ENCODE results near the gene BID. TPM values are rescaled to one million over a fixed set of nuclear protein-coding genes. Genes with fewer than 3 reads are reported as not detected.

BID gene
- total RNA-seq, 1 experiment from 2014 or later, result 58.2 TPM

DNA sequence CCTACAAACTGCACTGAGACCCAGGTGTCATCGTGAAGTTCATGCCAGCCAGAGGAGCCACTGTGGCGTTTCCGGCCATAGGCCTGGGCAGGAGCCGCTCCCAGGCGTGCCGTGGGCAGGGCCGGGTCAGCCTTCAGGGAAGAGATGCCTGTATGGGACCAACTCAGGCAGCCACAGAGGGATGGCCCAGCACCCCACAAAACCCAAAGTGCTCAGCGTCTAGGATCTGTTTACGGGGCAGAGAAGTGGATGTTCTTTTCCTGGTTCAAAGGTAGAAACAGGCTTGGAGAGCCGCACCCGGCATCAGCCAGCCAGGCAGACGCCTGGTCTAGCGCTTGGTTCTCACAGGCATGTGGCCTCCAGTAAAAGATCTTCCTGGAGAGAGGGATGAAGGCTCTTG is 8.4 kb upstream of the BID start:
- Histone ChIP-seq H3K9me3 (ENCODE audit: control insufficient read depth in 1 of 2, insufficient read depth in 1 of 2, low read depth in 1 of 2, low read length in 2 of 2) (no peaks in the 10 kb centered on the region), H4K20me1 (ENCODE audit: insufficient read depth) (no peaks in the 10 kb centered on the region), H3K4me2 (ENCODE audit: low read length) (no peak overlapping the region), H3K4me3 (replicated peaks in 1 of 2; ENCODE audit: low read depth in 1 of 2, low read length in 2 of 2) (no peak overlapping the region), H2AFZ (ENCODE audit: low read depth, low read length, poor library complexity, severe bottlenecking) (no peak overlapping the region), H3K4me1 (ENCODE audit: control insufficient read depth in 1 of 2, insufficient read depth in 2 of 2, low read length in 2 of 2) (peaks cover 10 to 21% of the 10 kb centered on the region in 2 experiments; a peak in 3 of 4 replicates), H3K9me2 (ENCODE audit: insufficient read depth) (no peaks in the 10 kb centered on the region), H3K9ac (ENCODE audit: low read length) (no peak overlapping the region), H3K27ac (ENCODE audit: low read depth, low read length) (no peak overlapping the region), H3K79me2 (ENCODE audit: insufficient read depth, low read length) (no peaks in the 10 kb centered on the region), H3K36me3 (ENCODE audit: control insufficient read depth in 1 of 2, insufficient read depth in 2 of 2, low read length in 2 of 2) (no peaks in the 10 kb centered on the region), H3K27me3 (ENCODE audit: insufficient read depth, low read length) (no peaks in the 10 kb centered on the region)
- TF ChIP-seq JUND (IDR thresholded peaks at IDR 0.05) (no peak), EGR1 (IDR thresholded peaks at IDR 0.05; ENCODE audit: low read depth) (no peak), CEBPB (IDR thresholded peaks at IDR 0.05; ENCODE audit: low read depth) (no peak), ZFX (IDR thresholded peaks at IDR 0.05) (no peak), FOSL1 (IDR thresholded peaks at IDR 0.05; ENCODE audit: low read depth) (no peak), POLR2A (IDR thresholded peaks at IDR 0.05; ENCODE audit: borderline replicate concordance, extremely low read depth, insufficient read depth, insufficient read length) (no peak), RAD21 (IDR thresholded peaks at IDR 0.05; ENCODE audit: low read depth) (no peak), YY1 (IDR thresholded peaks at IDR 0.05; ENCODE audit: extremely low read depth, insufficient replicate concordance, low read depth, low read length) (no peak), TCF7L2 (IDR thresholded peaks at IDR 0.05; ENCODE audit: borderline replicate concordance, extremely low read depth, insufficient read depth, insufficient read length) (no peak), EZH2 (IDR thresholded peaks at IDR 0.05) (no peak), SP1 (IDR thresholded peaks at IDR 0.05; ENCODE audit: low read depth) (no peak), SRF (IDR thresholded peaks at IDR 0.05; ENCODE audit: low read depth) (no peak), ZNF274 (IDR thresholded peaks at IDR 0.05; ENCODE audit: low read depth, low read length) (no peak), ELF1 (IDR thresholded peaks at IDR 0.05; ENCODE audit: borderline replicate concordance, low read depth) (no peak)
- TF ChIP-seq, protein P1, sequence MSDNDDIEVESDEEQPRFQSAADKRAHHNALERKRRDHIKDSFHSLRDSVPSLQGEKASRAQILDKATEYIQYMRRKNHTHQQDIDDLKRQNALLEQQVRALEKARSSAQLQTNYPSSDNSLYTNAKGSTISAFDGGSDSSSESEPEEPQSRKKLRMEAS (IDR thresholded peaks at IDR 0.05), result no peak
- TF ChIP-seq, protein P2, sequence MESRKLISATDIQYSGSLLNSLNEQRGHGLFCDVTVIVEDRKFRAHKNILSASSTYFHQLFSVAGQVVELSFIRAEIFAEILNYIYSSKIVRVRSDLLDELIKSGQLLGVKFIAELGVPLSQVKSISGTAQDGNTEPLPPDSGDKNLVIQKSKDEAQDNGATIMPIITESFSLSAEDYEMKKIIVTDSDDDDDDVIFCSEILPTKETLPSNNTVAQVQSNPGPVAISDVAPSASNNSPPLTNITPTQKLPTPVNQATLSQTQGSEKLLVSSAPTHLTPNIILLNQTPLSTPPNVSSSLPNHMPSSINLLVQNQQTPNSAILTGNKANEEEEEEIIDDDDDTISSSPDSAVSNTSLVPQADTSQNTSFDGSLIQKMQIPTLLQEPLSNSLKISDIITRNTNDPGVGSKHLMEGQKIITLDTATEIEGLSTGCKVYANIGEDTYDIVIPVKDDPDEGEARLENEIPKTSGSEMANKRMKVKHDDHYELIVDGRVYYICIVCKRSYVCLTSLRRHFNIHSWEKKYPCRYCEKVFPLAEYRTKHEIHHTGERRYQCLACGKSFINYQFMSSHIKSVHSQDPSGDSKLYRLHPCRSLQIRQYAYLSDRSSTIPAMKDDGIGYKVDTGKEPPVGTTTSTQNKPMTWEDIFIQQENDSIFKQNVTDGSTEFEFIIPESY (IDR thresholded peaks at IDR 0.05; ENCODE audit: extremely low read depth, insufficient replicate concordance, low read length), result no peak
- TF ChIP-seq, protein P3, sequence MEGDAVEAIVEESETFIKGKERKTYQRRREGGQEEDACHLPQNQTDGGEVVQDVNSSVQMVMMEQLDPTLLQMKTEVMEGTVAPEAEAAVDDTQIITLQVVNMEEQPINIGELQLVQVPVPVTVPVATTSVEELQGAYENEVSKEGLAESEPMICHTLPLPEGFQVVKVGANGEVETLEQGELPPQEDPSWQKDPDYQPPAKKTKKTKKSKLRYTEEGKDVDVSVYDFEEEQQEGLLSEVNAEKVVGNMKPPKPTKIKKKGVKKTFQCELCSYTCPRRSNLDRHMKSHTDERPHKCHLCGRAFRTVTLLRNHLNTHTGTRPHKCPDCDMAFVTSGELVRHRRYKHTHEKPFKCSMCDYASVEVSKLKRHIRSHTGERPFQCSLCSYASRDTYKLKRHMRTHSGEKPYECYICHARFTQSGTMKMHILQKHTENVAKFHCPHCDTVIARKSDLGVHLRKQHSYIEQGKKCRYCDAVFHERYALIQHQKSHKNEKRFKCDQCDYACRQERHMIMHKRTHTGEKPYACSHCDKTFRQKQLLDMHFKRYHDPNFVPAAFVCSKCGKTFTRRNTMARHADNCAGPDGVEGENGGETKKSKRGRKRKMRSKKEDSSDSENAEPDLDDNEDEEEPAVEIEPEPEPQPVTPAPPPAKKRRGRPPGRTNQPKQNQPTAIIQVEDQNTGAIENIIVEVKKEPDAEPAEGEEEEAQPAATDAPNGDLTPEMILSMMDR (IDR thresholded peaks at IDR 0.05 in 2 of 3, conservative IDR thresholded peaks at IDR 0.05 in 1 of 3; ENCODE audit: borderline replicate concordance in 1 of 3, insufficient read depth in 1 of 3, low read depth in 2 of 3, low read length in 2 of 3), result no peak
- TF ChIP-seq, protein P4, sequence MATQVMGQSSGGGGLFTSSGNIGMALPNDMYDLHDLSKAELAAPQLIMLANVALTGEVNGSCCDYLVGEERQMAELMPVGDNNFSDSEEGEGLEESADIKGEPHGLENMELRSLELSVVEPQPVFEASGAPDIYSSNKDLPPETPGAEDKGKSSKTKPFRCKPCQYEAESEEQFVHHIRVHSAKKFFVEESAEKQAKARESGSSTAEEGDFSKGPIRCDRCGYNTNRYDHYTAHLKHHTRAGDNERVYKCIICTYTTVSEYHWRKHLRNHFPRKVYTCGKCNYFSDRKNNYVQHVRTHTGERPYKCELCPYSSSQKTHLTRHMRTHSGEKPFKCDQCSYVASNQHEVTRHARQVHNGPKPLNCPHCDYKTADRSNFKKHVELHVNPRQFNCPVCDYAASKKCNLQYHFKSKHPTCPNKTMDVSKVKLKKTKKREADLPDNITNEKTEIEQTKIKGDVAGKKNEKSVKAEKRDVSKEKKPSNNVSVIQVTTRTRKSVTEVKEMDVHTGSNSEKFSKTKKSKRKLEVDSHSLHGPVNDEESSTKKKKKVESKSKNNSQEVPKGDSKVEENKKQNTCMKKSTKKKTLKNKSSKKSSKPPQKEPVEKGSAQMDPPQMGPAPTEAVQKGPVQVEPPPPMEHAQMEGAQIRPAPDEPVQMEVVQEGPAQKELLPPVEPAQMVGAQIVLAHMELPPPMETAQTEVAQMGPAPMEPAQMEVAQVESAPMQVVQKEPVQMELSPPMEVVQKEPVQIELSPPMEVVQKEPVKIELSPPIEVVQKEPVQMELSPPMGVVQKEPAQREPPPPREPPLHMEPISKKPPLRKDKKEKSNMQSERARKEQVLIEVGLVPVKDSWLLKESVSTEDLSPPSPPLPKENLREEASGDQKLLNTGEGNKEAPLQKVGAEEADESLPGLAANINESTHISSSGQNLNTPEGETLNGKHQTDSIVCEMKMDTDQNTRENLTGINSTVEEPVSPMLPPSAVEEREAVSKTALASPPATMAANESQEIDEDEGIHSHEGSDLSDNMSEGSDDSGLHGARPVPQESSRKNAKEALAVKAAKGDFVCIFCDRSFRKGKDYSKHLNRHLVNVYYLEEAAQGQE (IDR thresholded peaks at IDR 0.05; ENCODE audit: low read depth), result no peak
- TF ChIP-seq, protein P5, sequence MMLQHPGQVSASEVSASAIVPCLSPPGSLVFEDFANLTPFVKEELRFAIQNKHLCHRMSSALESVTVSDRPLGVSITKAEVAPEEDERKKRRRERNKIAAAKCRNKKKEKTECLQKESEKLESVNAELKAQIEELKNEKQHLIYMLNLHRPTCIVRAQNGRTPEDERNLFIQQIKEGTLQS (IDR thresholded peaks at IDR 0.05), result no peak
- ChIA-PET CTCF (interaction anchor here (4.8 to 5.8 kb wide), 2 partner anchors 39 to 225 kb away, joined by 87 to 96 read pairs; no protein-coding TSS in a partner anchor), RAD21 (ENCODE audit: low non-redundant PET in 1 of 2, low total read pairs in 2 of 2, uncharacterized antibody in 2 of 2, unreplicated experiment in 2 of 2) (no interaction called here), POLR2A (no interaction called here)
- DNase-seq (ENCODE audit: low read depth, low spot score) (no peak), ATAC-seq (no peak)
- intact Hi-C loops (cut with micrococcal nuclease), result no loop called here
- no TSS peak for BruUV-seq (replicated peaks)
